K562 (cell line): ENCODE data around the gene WWTR1. TPM values are rescaled to one million over a fixed set of nuclear protein-coding genes. Genes with fewer than 3 reads are reported as not detected.

Experiments used
- ATAC-seq: fragments of 200-7000 bp; cut with Tn5 transposase; 3 replicates; pipeline ENCODE4 v1.9.1; 2020; ENCODE audit warnings: moderate library complexity
- BruUV-seq: library from RNA; stranded (reverse); fragments of 400-500 nt; replicated peaks from 2 replicates; lab custom pipeline; 2021; lab: Mats Ljungman, UMichigan
- CTCF ChIA-PET: fragments of 300-600 bp; formaldehyde crosslinking; extraction: SDS; loops from one replicate; lab custom pipeline; 2021; ENCODE audit warnings: low intra/inter-chr PET ratio; lab: Yijun Ruan, JAX
- POLR2A ChIA-PET: fragments of 300-600, 350-650 bp; sonication (Branson Sonifier 250); formaldehyde crosslinking; extraction: SDS; loops from one replicate; lab custom pipeline; 2021; ENCODE audit warnings: antibody characterized with exemption, inconsistent platforms; lab: Yijun Ruan, JAX
- DNase-seq, 4 experiments: peaks; one replicate each; pipeline versions ENCODE4 v3.0.0 to v3.0.0-alpha.2; 2011 to 2018; ENCODE audit warnings: low spot score in 3 of 4, mixed read lengths in 3 of 4; ENCODE audit errors: extremely low read depth in 1 of 4
- FAIRE-seq: peaks from 2 replicates; lab custom pipeline; 2011; peaks lifted over from hg19 to GRCh38; lab: Jason Lieb, UNC
- H2AFZ ChIP-seq: 2 replicates; pipeline ENCODE4 v1.6.0; 2011; ENCODE audit warnings: low read depth, low read length, control low read depth, inconsistent platforms
- H3K27ac ChIP-seq: fragments of 200-600 bp; 3 replicates; pipeline ENCODE4 v1.8.0; 2011; ENCODE audit warnings: low read depth, mild to moderate bottlenecking, control low read depth, inconsistent platforms, low read length, moderate library complexity, mixed read lengths; ENCODE audit errors: extremely low read depth
- H3K27me3 ChIP-seq, 2 experiments: fragments of 300-600 bp in 1 of 2; 2 replicates in 1 of 2; 3 replicates in 1 of 2; pipeline versions ENCODE4 v1.6.0 to v1.8.0; 2011; ENCODE audit warnings: inconsistent platforms in 2 of 2, low read length in 2 of 2, mild to moderate bottlenecking in 1 of 2, mixed read lengths in 1 of 2, moderate library complexity in 1 of 2; ENCODE audit not compliant: control insufficient read depth in 2 of 2, insufficient read depth in 2 of 2
- H3K36me3 ChIP-seq: fragments of 300-600 bp; 3 replicates; pipeline ENCODE4 v1.8.0; 2011; ENCODE audit warnings: mild to moderate bottlenecking, low read length, inconsistent platforms; ENCODE audit not compliant: control insufficient read depth, insufficient read depth
- H3K4me1 ChIP-seq, 2 experiments: fragments of 200-600 bp in 1 of 2; replicated peaks in 1 of 2; 2 replicates in 1 of 2; 3 replicates in 1 of 2; pipeline versions ENCODE4 v1.5.1 to v1.8.0; 2011; ENCODE audit warnings: inconsistent platforms in 2 of 2, low read length in 2 of 2, mild to moderate bottlenecking in 1 of 2, mixed read lengths in 1 of 2, moderate library complexity in 1 of 2; ENCODE audit not compliant: control insufficient read depth in 2 of 2, insufficient read depth in 2 of 2
- H3K4me2 ChIP-seq: 2 replicates; pipeline ENCODE4 v1.6.1; 2011; ENCODE audit warnings: low read length, control low read depth, inconsistent platforms, mixed read lengths; ENCODE audit not compliant: insufficient read depth
- H3K4me3 ChIP-seq: fragments of 200-600 bp; sonication (generic), shearing (Covaris generic); 2 replicates; pipeline ENCODE4 v1.5.1; 2016; ENCODE audit warnings: control low read depth, inconsistent platforms
- H3K79me2 ChIP-seq: fragments of 200-600 bp; 3 replicates; pipeline ENCODE4 v1.8.0; 2011; ENCODE audit warnings: low read length, inconsistent platforms; ENCODE audit not compliant: control insufficient read depth, insufficient read depth
- H3K9ac ChIP-seq, 2 experiments: 2 replicates each; pipeline versions ENCODE4 v1.6.0 to v1.6.1; 2011; ENCODE audit warnings: low read depth in 2 of 2, low read length in 2 of 2, control low read depth in 1 of 2, inconsistent platforms in 1 of 2, mild to moderate bottlenecking in 1 of 2, mixed read lengths in 1 of 2; ENCODE audit not compliant: insufficient read depth in 1 of 2
- H3K9me1 ChIP-seq: one replicate; pipeline ENCODE4 v1.6.0; 2011; ENCODE audit warnings: inconsistent platforms, mild to moderate bottlenecking, low read length, moderate library complexity; ENCODE audit not compliant: control insufficient read depth, insufficient read depth
- H3K9me3 ChIP-seq: replicated peaks from 2 replicates; pipeline ENCODE4 v1.5.1; 2011; ENCODE audit warnings: low read depth, low read length, inconsistent platforms; ENCODE audit not compliant: control insufficient read depth, insufficient read depth
- H4K20me1 ChIP-seq: replicated peaks from 2 replicates; pipeline ENCODE4 v1.6.1; 2011; ENCODE audit warnings: low read length, inconsistent platforms, mixed read lengths; ENCODE audit not compliant: control insufficient read depth, insufficient read depth
- SMARCB1 ChIP-seq: IDR thresholded peaks from 2 replicates; pipeline ENCODE4 v1.6.1; 2011; ENCODE audit warnings: improper control_type of control experiment, low read depth; ENCODE audit not compliant: insufficient read length
- SRSF1 ChIP-seq: fragments of 200-400 bp; formaldehyde crosslinking; IDR thresholded peaks from 2 replicates; pipeline ENCODE4 v1.6.1; 2017; ENCODE audit warnings: mild to moderate bottlenecking, low read depth, low read length, moderate library complexity
- ZNF707 ChIP-seq: fragments of 250-450 bp; sonication (Bioruptor Pico); conservative IDR thresholded peaks from 2 replicates; pipeline ENCODE4 v1.8.0; 2022; ENCODE audit warnings: inconsistent platforms, mild to moderate bottlenecking, moderate library complexity
- WGBS: fragments of 100-300 bp; shearing (Covaris generic); methylation state at CpG from one replicate; pipeline ENCODE4 v1.1.6; 2016; ENCODE audit warnings: low coverage, mixed read lengths; ENCODE audit not compliant: insufficient coverage; ENCODE audit errors: missing lambda C conversion rate; 5-methylcytosine and 5-hydroxymethylcytosine counted together
- in situ Hi-C: fragments of 300-500 bp; cut with MboI; formaldehyde crosslinking; loops from 4 replicates; pipeline ENCODE4 v1.15.0; 2018; ENCODE audit warnings: inconsistent platforms, mixed read lengths
- intact Hi-C: fragments of 100-400 bp; cut with micrococcal nuclease; formaldehyde crosslinking; loops from 2 replicates; pipeline ENCODE4 v1.14.2; 2022
- polyA plus RNA-seq, 8 experiments: library from polyadenylated mRNA; depleted of rRNA in 4 of 8; stranded (reverse) in 5 of 8; unstranded in 3 of 8; fragments of >200 nt; fragmentation: Nextera tagmentation in 2 of 8; fragmentation: Illumina TruSeq in 1 of 8; extraction: Ambion mirVana in 2 of 8; extraction: Trizol in 1 of 8; gene quantifications; 2 replicates each; pipeline versions ENCODE4 v1.2.1 to v1.2.3, GENCODE V29; 2011 to 2014; ENCODE audit warnings: inconsistent platforms in 1 of 8, missing spikeins in 1 of 8
- total RNA-seq, 7 experiments: library from RNA; depleted of rRNA in 6 of 7; stranded (reverse); fragments of >200 nt in 6 of 7; fragmentation: Illumina TruSeq in 2 of 7; extraction: Trizol in 2 of 7; gene quantifications; 2 replicates each; pipeline versions ENCODE4 v1.2.1 to v1.2.3, GENCODE V29; 2011 to 2021; ENCODE audit warnings: low replicate concordance in 1 of 7
- TF ChIP-seq, protein P1 (sequence below): sonication (generic); formaldehyde crosslinking; IDR thresholded peaks from 2 replicates; pipeline ENCODE4 v1.8.0; 2023; ENCODE audit warnings: missing genetic modification reagents, mild to moderate bottlenecking, borderline replicate concordance

The WWTR1 gene
- total and polyA plus RNA-seq, 9 of the 15 experiments (the other 6 are each of a cell fraction or from before 2014, with no cell fraction given): 0.04 to 1.5 (median 0.60) TPM

DNA sequence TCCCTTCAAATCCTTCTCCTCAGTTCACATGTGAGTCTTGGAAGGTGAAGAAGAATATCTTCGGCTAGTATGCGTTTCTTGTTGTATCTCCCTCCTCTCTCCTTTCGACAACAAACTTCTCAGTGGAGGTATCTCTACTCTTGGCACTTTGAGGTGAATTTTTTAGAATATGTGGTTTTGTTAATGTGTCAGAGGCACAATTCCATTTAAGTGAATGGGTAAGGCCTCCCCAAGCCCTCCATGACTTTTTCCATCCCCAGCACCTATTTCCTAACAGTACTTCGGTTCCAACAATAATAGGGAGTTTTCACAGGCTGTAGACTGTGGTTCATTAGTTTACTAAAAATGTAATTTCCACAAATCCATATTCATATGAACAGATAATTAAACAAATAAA lies 109.2 kb downstream of the WWTR1 start (continued):
- TF ChIP-seq ZNF707 (CRISPR knock-in tag): no peak
- TF ChIP-seq, all 486 proteins: peak for 0

DNA sequence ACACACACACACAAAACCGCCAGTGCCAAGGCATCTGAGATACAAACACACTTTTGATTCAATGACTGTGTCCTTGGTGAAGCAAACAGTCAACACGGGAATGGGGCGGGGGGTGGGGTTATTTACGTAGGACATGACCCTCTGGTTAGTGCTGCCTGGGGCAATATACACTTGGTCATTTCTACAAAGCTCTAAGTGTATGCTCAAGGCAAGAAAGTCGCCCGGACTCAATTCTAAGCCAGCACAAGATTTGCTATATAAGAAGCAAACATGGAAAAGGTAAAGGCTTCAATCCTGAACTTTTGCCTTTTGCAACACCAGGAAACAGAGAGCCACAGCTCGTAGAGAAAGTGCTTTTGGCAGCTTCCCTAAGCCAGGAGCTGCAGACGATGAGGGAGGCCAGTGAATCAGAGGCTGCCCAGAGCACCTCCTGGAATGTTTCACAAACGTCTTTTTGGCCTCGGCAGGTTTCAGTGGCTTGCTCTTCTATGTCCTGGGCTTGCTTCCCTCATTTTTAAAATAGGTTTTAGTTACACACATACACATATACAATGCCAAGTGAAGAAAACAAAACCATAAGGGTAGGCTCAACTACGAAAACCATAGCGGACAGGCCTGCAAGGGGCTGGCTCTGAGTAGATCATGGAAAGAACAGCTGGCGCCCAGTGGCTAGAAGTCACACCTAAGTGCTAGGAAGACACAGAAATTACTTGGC lies 109.7 kb downstream of the WWTR1 start:
- CTCF ChIA-PET: no interaction called here
- Histone ChIP-seq H3K9ac (no peak overlapping the region), H3K4me2 (no peak overlapping the region), H3K4me3 (no peak overlapping the region), H3K36me3 (no peaks in the 10 kb centered on the region), H4K20me1 (no peaks in the 10 kb centered on the region), H3K9me3 (no peaks in the 10 kb centered on the region), H3K4me1 (no peaks in the 10 kb centered on the region), H2AFZ (no peak overlapping the region), H3K27ac (no peak overlapping the region), H3K27me3 (peaks cover 7 to 17% of the 10 kb centered on the region in 2 experiments; a peak in 4 of 5 replicates), H3K79me2 (no peaks in the 10 kb centered on the region), H3K9me1 (no peaks in the 10 kb centered on the region)
- in situ Hi-C loops (no loop called here), intact Hi-C loops (no loop called here)
- WGBS: 3% methylated on average over 12 of the region's 13 CpGs
- no peak for DNase-seq
- TF ChIP-seq, protein P1, sequence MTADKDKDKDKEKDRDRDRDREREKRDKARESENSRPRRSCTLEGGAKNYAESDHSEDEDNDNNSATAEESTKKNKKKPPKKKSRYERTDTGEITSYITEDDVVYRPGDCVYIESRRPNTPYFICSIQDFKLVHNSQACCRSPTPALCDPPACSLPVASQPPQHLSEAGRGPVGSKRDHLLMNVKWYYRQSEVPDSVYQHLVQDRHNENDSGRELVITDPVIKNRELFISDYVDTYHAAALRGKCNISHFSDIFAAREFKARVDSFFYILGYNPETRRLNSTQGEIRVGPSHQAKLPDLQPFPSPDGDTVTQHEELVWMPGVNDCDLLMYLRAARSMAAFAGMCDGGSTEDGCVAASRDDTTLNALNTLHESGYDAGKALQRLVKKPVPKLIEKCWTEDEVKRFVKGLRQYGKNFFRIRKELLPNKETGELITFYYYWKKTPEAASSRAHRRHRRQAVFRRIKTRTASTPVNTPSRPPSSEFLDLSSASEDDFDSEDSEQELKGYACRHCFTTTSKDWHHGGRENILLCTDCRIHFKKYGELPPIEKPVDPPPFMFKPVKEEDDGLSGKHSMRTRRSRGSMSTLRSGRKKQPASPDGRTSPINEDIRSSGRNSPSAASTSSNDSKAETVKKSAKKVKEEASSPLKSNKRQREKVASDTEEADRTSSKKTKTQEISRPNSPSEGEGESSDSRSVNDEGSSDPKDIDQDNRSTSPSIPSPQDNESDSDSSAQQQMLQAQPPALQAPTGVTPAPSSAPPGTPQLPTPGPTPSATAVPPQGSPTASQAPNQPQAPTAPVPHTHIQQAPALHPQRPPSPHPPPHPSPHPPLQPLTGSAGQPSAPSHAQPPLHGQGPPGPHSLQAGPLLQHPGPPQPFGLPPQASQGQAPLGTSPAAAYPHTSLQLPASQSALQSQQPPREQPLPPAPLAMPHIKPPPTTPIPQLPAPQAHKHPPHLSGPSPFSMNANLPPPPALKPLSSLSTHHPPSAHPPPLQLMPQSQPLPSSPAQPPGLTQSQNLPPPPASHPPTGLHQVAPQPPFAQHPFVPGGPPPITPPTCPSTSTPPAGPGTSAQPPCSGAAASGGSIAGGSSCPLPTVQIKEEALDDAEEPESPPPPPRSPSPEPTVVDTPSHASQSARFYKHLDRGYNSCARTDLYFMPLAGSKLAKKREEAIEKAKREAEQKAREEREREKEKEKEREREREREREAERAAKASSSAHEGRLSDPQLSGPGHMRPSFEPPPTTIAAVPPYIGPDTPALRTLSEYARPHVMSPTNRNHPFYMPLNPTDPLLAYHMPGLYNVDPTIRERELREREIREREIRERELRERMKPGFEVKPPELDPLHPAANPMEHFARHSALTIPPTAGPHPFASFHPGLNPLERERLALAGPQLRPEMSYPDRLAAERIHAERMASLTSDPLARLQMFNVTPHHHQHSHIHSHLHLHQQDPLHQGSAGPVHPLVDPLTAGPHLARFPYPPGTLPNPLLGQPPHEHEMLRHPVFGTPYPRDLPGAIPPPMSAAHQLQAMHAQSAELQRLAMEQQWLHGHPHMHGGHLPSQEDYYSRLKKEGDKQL (CRISPR knock-in tag): no peak
- TF ChIP-seq SMARCB1 (no peak), SRSF1 (no peak)
- POLR2A ChIA-PET: interaction anchor here (0.6 kb wide), 1 partner anchor 454 kb away, joined by 3 read pairs; no protein-coding TSS in a partner anchor
- ATAC-seq: no peak
- no TSS peak for BruUV-seq
- FAIRE-seq: no peak
